DMS 273 (cell line): ENCODE results near the gene TMEM259.

Experiments used
- DNase-seq: peaks from one replicate; lab custom pipeline; 2025; ENCODE audit not compliant: unreplicated experiment; lab: John Stamatoyannopoulos, UW

The TMEM259 gene

DNA sequence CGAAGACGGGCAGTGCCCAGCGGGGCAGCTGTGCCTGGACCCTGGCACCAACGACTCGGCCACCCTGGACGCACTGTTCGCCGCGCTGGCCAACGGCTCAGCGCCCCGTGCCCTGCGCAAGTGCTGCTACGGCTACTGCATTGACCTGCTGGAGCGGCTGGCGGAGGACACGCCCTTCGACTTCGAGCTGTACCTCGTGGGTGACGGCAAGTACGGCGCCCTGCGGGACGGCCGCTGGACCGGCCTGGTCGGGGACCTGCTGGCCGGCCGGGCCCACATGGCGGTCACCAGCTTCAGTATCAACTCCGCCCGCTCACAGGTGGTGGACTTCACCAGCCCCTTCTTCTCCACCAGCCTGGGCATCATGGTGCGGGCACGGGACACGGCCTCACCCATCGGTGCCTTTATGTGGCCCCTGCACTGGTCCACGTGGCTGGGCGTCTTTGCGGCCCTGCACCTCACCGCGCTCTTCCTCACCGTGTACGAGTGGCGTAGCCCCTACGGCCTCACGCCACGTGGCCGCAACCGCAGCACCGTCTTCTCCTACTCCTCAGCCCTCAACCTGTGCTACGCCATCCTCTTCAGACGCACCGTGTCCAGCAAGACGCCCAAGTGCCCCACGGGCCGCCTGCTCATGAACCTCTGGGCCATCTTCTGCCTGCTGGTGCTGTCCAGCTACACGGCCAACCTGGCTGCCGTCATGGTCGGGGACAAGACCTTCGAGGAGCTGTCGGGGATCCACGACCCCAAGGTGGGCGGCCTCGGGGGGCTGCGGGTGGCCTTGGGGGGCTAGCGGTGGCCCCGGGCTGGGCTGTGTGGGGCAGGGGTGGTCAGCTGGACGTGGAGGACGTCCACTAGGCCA lies 15.9 kb downstream of the TMEM259 start:
- DNase-seq, result no peak

- DNase-seq, result no peak
These were observed 16.6 kb downstream of the TMEM259 start for GRCh38 chr19:1004204-1004802.

DNA sequence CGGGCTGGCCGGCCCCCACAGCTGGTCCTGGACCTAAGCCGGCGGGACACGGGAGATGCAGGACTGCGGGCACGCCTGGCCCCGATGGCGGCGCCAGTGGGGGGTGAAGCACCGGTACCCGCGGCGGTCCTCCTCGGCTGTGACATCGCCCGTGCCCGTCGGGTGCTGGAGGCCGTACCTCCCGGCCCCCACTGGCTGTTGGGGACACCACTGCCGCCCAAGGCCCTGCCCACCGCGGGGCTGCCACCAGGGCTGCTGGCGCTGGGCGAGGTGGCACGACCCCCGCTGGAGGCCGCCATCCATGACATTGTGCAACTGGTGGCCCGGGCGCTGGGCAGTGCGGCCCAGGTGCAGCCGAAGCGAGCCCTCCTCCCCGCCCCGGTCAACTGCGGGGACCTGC lies 17.6 kb downstream of the TMEM259 start:
- DNase-seq, result no peak

GRCh38 chr19:1002600-1002999 lies 18.3 kb downstream of the TMEM259 start:
- DNase-seq, result no peak

DNA sequence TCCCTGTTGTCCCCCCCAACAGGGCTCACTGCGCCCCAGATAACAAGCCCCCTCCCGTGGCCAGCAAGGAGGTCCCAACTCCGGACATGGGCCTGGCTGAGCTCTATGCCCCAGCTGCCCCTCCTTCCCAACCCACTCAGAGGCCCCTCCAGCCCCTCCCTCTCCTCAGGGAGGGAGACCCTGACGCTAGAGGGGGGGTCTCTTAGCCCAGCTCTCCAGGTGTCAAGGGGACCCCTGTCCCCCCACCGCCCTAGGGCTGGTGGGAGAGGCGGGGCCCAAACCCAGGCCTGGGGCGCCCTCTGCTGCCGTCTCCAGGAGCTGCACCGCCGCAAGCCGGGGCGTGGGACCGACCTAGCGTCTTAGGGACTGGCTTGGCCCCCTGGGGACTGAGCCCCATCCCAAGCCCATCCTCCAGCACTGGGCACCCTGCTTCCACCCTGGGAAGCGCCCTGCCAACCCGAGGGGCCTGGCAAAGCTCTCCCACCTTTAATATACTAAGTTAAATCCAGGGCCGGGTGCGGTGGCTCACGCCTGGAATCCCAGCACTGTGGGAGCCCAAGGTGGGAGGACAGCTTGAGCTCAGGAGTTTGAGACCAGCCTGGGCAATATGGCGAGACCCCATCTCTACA lies 19.3 kb downstream of the TMEM259 start:
- DNase-seq, result peak; percentile 76

GRCh38 chr19:1000591-1001537 lies 20.1 kb downstream of the TMEM259 start:
- peak; percentile 58 for DNase-seq

DNA sequence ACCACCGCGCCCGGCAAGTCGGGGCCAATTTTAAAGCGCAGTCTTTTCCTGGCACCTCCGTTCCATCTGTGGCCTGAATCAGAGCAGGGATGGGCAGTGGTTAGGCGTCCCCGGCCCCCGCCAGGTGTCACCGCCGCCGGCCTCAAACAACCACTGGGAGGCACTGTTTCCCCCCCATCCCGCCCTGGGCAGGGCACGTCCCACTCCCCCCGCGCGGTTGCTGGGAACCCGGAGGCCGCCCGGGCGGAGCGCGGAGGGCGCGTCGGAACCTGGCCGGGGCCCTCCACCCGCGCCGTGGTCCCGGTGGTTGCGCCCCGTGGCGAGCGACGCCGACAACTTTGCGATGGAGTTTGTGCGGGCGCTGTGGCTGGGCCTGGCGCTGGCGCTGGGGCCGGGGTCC lies 20.8 kb downstream of the TMEM259 start, which contains the start of gene GRIN3B:
TSS of gene GRIN3B (plus strand) at position 325 of the 400 bp plus-strand sequence. CDS start at position 344, 19 bp downstream.
- peak; percentile 91 for DNase-seq

GRCh38 chr19:999379-999719 lies 21.6 kb downstream of the TMEM259 start:
- no peak for DNase-seq

DNA sequence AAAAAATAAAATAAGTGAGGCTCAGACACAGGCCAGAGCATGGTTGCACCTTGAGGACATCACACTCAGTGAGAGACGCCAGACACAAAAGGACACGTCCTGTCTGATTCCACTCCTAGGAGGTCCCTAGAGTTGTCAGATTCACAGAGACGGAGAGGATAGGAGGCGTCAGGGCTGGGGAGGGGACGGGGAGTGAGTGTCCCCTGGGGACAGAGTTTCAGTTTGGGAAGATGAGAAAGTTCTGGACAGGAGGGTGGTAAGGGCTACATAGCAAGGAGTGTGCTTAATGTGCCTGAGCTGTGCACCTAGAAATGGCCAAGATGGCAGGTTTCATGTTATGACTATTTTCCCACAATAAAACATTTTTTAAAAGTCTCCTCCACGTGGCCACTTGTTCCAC lies 22.9 kb downstream of the TMEM259 start:
- no peak for DNase-seq

DNA sequence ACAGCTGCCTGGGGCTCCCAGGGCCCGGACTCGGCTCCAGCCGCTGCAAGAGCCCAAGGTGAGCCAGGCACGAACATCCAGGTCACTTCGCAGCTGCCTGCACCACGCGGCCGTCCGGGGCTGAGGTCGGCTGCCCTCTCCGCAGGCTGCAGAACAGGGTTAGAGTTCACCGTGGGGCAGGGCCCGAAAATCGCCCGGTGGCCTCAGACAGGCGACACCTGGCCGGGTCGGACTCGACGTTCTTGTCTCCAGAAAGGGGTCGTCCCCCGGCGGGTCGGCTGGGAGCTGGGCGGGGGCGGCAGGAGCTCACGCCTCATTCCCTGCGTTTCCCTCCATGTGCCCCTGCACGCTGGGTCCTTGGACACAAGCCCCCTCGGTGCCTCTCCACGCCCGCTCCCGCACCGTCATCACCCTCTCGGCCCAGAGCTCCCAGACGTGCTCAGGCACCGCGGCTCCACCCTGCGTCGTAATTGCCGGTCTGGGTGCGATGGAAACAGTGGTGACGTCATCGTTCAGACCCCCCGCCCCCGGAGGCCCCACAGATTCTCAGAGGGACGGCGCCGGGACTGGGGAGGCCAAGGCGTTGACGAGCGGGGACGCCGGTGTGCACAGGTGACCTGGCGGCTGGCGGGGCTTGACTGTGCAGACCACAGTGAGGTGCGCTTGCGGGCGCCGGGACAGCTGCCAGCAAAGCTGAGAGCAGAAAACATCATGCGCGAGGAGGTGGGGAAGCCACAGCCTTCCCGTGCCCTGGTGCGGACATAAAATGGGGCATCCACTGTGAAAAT lies 24.7 kb downstream of the TMEM259 start:
- DNase-seq, result peak; percentile 87

DNA sequence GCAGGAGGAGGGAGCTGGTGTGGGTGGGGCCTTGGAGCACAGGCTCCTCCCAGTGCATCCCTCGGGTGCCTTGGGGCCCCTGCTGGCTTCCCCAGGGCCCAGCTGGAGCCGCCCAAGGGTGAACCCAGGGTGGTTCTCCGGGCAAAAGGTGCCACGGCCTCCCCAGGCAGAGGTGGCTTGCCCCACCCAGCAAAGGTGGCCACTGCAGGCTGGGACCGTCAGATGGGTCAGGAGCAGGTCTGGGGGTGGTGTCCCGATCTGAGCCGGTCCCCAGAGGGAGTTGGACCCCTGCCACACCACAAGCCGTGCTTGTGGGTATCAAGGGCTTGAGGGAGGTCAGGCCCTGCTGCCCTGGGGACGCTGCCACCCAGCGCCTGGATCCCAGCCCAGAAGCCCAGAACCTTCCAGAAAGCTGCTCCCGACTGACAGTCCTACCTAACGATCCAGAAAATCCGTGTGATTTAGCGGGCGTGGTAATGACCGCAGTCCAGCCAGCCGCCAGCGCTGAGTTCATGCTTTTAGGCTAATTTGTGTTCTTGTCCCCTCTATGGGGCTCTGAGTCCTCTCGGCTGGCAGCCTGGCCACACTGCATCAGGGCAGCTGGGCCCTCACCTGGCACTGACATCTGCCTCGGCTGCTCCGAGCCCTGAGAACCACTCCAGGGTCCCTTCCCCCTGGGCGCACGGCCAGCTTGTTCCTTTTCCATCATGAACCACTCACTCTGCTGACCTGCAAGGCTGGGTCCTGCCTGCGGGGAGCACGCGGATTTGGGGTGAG lies 25.7 kb downstream of the TMEM259 start:
- DNase-seq, result peak; percentile 79

- DNase-seq, result no peak
These were observed 26.4 kb downstream of the TMEM259 start for GRCh38 chr19:994516-994915.

DNA sequence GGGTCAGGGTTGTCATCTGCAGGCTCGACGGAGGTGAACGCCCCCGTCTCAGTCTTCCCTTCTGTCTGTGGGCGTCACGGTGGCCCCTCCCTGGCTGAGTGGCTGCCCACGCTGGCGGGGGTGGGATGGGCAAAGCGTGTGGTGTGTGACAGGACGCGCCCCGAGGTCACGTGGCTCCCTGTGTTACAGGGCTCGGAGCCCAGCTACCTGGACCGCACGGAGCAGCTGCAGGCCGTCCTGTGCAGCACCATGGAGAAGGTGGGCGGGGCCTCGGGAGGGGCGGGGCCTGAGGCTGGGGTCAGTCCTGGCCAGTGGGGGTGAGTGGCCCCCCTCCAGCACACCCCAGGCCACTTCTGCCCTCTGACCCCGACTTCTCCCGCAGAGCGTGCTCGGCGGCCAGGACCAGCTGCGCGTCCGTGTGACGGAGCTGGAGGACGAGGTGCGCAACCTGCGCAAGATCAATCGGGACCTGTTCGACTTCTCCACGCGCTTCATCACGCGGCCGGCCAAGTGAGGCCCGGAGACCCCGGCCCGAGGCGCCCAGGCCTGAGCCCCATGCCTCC lies 27.0 kb downstream of the TMEM259 start:
- DNase-seq, result no peak

- DNase-seq, result no peak
These were observed 27.5 kb downstream of the TMEM259 start for GRCh38 chr19:993361-993830.

GRCh38 chr19:992670-993055 lies 28.3 kb downstream of the TMEM259 start:
- DNase-seq, result no peak

DNA sequence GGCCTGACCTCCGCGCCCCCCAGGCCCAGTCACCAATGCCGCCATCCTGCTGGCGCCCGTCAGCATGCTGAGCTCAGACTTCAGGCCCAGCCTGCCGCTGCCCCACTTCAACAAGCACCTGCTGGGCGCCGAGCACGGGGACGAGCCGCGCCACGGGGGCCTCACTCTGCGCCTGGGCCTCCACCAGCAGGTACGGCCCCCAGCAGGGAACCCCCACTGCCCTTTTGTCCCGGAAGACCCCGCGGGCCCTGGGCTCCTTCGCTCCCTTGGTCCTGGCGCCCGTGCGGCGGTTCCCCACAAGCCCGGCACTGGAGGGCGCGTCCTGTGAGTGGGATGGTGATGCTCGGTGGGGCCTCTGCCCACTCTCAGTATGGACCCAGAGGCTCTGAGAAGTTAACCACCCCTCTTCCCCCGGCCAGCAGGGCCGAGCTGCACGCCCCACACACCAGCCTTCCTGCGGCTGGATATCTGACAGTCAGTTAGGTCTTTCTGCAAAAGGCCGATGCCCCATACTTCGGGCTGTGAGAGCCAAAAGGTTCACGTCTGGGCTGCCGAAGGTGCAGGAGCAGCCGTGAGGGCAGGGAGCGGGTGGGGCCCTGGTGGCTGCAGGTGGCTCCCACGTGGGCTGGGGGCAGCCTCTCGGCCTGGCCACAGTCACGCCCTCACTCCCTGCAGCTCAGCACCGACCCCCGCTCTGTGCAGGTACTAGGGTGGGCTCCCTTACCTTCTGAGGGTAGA lies 28.8 kb downstream of the TMEM259 start:
- DNase-seq, result no peak

GRCh38 chr19:991174-991931 lies 29.6 kb downstream of the TMEM259 start:
- DNase-seq, result no peak

DNA sequence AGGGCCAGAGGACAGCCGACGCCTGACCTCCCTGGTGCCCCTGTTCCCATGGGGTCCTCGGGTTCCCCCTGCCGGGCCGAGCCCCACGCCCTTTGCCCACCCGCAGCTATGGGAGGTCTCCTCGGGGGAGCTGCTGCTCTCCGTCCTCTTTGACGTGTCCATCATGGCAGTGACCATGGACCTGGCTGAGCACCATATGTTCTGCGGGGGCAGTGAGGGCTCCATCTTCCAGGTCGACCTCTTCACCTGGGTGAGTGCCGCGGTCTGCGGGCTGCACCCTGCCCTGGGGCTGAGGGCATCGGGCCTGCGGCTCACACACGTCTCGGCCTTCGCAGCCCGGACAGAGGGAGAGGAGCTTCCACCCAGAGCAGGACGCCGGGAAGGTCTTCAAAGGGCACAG lies 30.2 kb downstream of the TMEM259 start:
- no peak for DNase-seq
